Ishikawa (cell line): ENCODE measurements around the gene FXYD3.

ENCODE experiments used
- CEBPB ChIP-seq: IDR thresholded peaks from 2 replicates; pipeline ENCODE4 v1.6.1; 2012
- EGR1 ChIP-seq: IDR thresholded peaks from 2 replicates; pipeline ENCODE4 v1.6.1; 2012
- EP300 ChIP-seq: IDR thresholded peaks from 2 replicates; pipeline ENCODE4 v1.6.1; 2012; ENCODE audit warnings: borderline replicate concordance
- NFIC ChIP-seq: IDR thresholded peaks from 2 replicates; pipeline ENCODE4 v1.6.1; 2012
- RAD21 ChIP-seq: IDR thresholded peaks from 2 replicates; pipeline ENCODE4 v1.6.1; 2012; ENCODE audit warnings: low read depth
- YY1 ChIP-seq: IDR thresholded peaks from 2 replicates; pipeline ENCODE4 v1.6.1; 2012; ENCODE audit warnings: low read depth
- ZBTB7A ChIP-seq: IDR thresholded peaks from 2 replicates; pipeline ENCODE4 v1.6.1; 2012; ENCODE audit warnings: low read depth
- TF ChIP-seq, protein P1 (sequence below): IDR thresholded peaks from 2 replicates; pipeline ENCODE4 v1.6.1; 2012
- TF ChIP-seq, protein P2 (sequence below): IDR thresholded peaks from 2 replicates; pipeline ENCODE4 v1.6.1; 2012

DNA sequence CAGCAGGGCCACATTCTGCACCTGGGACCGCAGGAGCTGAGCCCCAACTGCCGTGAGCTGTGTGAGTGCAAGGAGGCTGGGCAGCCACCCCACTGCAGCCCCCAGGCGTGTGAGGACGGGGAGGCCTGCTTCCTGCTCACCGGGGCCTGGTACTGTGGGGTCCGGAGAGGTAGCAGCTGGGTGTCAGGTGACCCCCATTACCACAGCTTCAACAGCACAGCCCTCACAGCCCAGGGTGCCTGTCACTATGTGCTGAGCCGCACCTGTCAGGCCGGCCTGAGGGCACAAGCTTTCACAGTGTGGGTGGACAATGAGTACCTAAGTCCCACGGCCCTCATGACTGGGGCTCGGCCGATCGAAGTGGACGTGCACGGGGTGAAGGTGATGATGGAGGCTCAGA is 35.8 kb upstream of the FXYD3 start:
- TF ChIP-seq YY1 (no peak), ZBTB7A (no peak), CEBPB (no peak), EP300 (no peak), EGR1 (no peak), RAD21 (no peak), NFIC (no peak)
- TF ChIP-seq, protein P1, sequence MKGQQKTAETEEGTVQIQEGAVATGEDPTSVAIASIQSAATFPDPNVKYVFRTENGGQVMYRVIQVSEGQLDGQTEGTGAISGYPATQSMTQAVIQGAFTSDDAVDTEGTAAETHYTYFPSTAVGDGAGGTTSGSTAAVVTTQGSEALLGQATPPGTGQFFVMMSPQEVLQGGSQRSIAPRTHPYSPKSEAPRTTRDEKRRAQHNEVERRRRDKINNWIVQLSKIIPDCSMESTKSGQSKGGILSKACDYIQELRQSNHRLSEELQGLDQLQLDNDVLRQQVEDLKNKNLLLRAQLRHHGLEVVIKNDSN: no peak
- TF ChIP-seq, protein P2, sequence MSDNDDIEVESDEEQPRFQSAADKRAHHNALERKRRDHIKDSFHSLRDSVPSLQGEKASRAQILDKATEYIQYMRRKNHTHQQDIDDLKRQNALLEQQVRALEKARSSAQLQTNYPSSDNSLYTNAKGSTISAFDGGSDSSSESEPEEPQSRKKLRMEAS: no peak
